BLaER1 treated with 17β-estradiol and CSF1 and Interleukin-3, amounts not matched to agents 10 nM and 100 nM (cell line): Measurements from ENCODE around the gene IDH1.
A peak's percentile ranks its signal among the peaks of the same experiment; 100 is the strongest.

ENCODE experiments used
- H3K27ac ChIP-seq, 11 experiments: shearing (Covaris generic); formaldehyde crosslinking; 2 replicates each; pipeline ENCODE4 v1.8.1; 2022
- H3K27me3 ChIP-seq, 11 experiments: shearing (Covaris generic); formaldehyde crosslinking; 2 replicates each; pipeline ENCODE4 v1.8.1; 2022
- H3K36me3 ChIP-seq, 11 experiments: shearing (Covaris generic); formaldehyde crosslinking; 2 replicates each; pipeline ENCODE4 v1.8.1; 2022
- H3K4me1 ChIP-seq, 10 experiments: shearing (Covaris generic); formaldehyde crosslinking; 2 replicates each; pipeline ENCODE4 v1.8.1; 2022
- H3K4me2 ChIP-seq, 11 experiments: shearing (Covaris generic); formaldehyde crosslinking; 2 replicates each; pipeline ENCODE4 v1.8.1; 2022
- H3K4me3 ChIP-seq, 10 experiments: shearing (Covaris generic); formaldehyde crosslinking; 2 replicates each; pipeline ENCODE4 v1.8.1; 2022
- H3K9ac ChIP-seq, 11 experiments: shearing (Covaris generic); formaldehyde crosslinking; 2 replicates each; pipeline ENCODE4 v1.8.1; 2022
- H3K9me3 ChIP-seq, 11 experiments: shearing (Covaris generic); formaldehyde crosslinking; replicated peaks in 1 of 11; 2 replicates each; pipeline ENCODE4 v1.8.1; 2022
- H4K20me1 ChIP-seq, 11 experiments: shearing (Covaris generic); formaldehyde crosslinking; 2 replicates each; pipeline ENCODE4 v1.8.1; 2022
- Cebpa-rat ChIP-seq, 11 experiments: shearing (Covaris generic); IDR thresholded peaks; 2 replicates each; pipeline ENCODE4 v1.8.1; 2022

The IDH1 gene

GRCh38 chr2:208254118-208254870 lies 577 bp downstream of the IDH1 start:
- H3K4me2 ChIP-seq = peak overlapping the region; percentile 88 to 94 (median 91)
- H3K4me3 ChIP-seq = peak overlapping the region; percentile 84 to 98 (median 96)
- no peaks in the 10 kb centered on the region for H3K27me3 ChIP-seq
- H3K9ac ChIP-seq = peak overlapping the region; percentile 60 to 85 (median 79)
- H4K20me1 ChIP-seq = peaks cover 0 to 12% (median 0%) of the 10 kb centered on the region in 11 experiments; a peak in 5 of 22 replicates
- peak overlapping the region in 10 of 11 experiments; percentile 37 to 81 (median 74); a peak in 18 of 22 replicates for H3K27ac ChIP-seq
- peaks cover 44 to 55% (median 50%) of the 10 kb centered on the region in 10 experiments for H3K4me1 ChIP-seq
- TF ChIP-seq Cebpa-rat (IDR thresholded peaks at IDR 0.05) = peak in 2 of 11 experiments; percentile 36 to 37; a peak in 4 of 22 replicates
- H3K9me3 ChIP-seq = no peaks in the 10 kb centered on the region
- peaks cover 21 to 43% (median 32%) of the 10 kb centered on the region in 11 experiments for H3K36me3 ChIP-seq

- peak overlapping the region in 10 of 11 experiments; percentile 37 to 81 (median 74); a peak in 21 of 22 replicates for H3K27ac ChIP-seq
- peak overlapping the region; percentile 84 to 98 (median 96) for H3K4me3 ChIP-seq
- H3K9ac ChIP-seq = peak overlapping the region; percentile 60 to 85 (median 79)
- H3K4me2 ChIP-seq = peak overlapping the region; percentile 88 to 94 (median 91)
- H3K9me3 ChIP-seq = no peaks in the 10 kb centered on the region
- no peak for TF ChIP-seq Cebpa-rat (IDR thresholded peaks at IDR 0.05)
- H3K27me3 ChIP-seq = no peaks in the 10 kb centered on the region
- peaks cover 28 to 49% (median 38%) of the 10 kb centered on the region in 11 experiments for H3K36me3 ChIP-seq
- H3K4me1 ChIP-seq = peaks cover 44 to 62% (median 52%) of the 10 kb centered on the region in 10 experiments
- H4K20me1 ChIP-seq = peaks cover 0 to 12% (median 0%) of the 10 kb centered on the region in 11 experiments; a peak in 5 of 22 replicates
Measured at GRCh38 chr2:208253600-208254117, 1.2 kb downstream of the IDH1 start.

DNA sequence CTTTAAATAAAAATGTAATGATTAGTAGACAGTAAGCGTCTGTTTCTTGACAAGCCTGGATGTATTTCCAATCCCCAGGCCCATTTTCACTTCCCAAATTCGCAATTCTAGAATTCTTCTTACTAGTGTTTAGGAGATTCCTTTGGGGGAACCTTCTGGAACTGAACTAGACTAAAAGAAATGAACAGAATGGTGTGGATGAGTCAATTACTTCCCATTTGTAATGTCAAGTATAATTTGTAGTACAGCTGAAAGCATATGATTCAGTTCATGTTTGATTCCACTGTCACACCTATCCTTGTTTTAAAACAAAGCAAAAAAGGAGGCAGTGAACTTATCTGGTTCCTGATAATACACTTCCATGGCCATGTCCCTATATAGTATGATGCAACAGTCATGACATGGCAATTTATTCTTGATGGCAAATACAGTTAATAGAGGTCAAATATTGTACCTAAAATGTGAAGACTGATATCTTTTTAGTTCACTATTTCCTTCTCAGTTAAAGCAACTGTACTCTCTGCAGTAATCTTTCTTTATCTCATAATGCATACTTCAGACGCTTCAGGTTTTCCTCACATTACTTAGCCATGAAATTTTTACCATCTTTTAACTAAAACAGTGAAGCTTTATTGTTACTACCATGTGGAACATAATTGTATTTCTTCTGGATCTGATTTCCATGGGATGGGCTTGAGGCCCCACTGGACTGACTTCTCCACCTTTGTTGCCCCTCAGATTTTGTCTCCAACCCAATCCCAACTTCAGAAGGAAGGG lies 2.0 kb downstream of the IDH1 start:
- no peaks in the 10 kb centered on the region for H3K9me3 ChIP-seq
- H4K20me1 ChIP-seq = peaks cover 0 to 12% (median 0%) of the 10 kb centered on the region in 11 experiments; a peak in 5 of 22 replicates
- peak overlapping the region; percentile 88 to 94 (median 91) for H3K4me2 ChIP-seq
- peak overlapping the region in 9 of 11 experiments; percentile 60 to 85 (median 79); a peak in 12 of 22 replicates for H3K9ac ChIP-seq
- no peaks in the 10 kb centered on the region for H3K27me3 ChIP-seq
- H3K27ac ChIP-seq = peak overlapping the region; percentile 10 to 81 (median 47); a peak in 17 of 22 replicates
- H3K36me3 ChIP-seq = peaks cover 35 to 57% (median 46%) of the 10 kb centered on the region in 11 experiments
- peaks cover 50 to 69% (median 59%) of the 10 kb centered on the region in 10 experiments for H3K4me1 ChIP-seq
- TF ChIP-seq Cebpa-rat (IDR thresholded peaks at IDR 0.05) = 0 out of 22 replicates have a peak, but pooled peaks of 1 of the 11 experiments have one; percentile 36
- H3K4me3 ChIP-seq = peak overlapping the region; percentile 84 to 98 (median 96); a peak in 17 of 20 replicates

GRCh38 chr2:208251098-208251497 lies 3.8 kb downstream of the IDH1 start:
- Histone ChIP-seq H4K20me1 (peaks cover 0 to 12% (median 0%) of the 10 kb centered on the region in 11 experiments; a peak in 5 of 22 replicates), H3K4me1 (peaks cover 60 to 83% (median 70%) of the 10 kb centered on the region in 10 experiments), H3K36me3 (peaks cover 44 to 75% (median 63%) of the 10 kb centered on the region in 11 experiments), H3K4me3 (peak overlapping the region in 4 of 10 experiments; percentile 3 to 46 (median 20); a peak in 1 of 20 replicates), H3K9me3 (no peaks in the 10 kb centered on the region), H3K27me3 (no peaks in the 10 kb centered on the region), H3K4me2 (peak overlapping the region; percentile 45 to 93 (median 88); a peak in 20 of 22 replicates), H3K9ac (peak overlapping the region in 3 of 11 experiments; percentile 21 to 31 (median 22); a peak in 5 of 22 replicates), H3K27ac (peak overlapping the region in 10 of 11 experiments; percentile 47 to 81 (median 61); a peak in 13 of 22 replicates)
- no peak for TF ChIP-seq Cebpa-rat (IDR thresholded peaks at IDR 0.05)

- Histone ChIP-seq H3K36me3 (peaks cover 51 to 82% (median 71%) of the 10 kb centered on the region in 11 experiments), H3K4me2 (peak overlapping the region; percentile 45 to 93 (median 88); a peak in 21 of 22 replicates), H3K4me1 (peaks cover 55 to 81% (median 63%) of the 10 kb centered on the region in 10 experiments), H3K27me3 (no peaks in the 10 kb centered on the region), H3K27ac (peak overlapping the region in 10 of 11 experiments; percentile 47 to 81 (median 61); a peak in 17 of 22 replicates), H4K20me1 (peaks cover 0 to 12% (median 0%) of the 10 kb centered on the region in 11 experiments; a peak in 5 of 22 replicates), H3K9ac (peak overlapping the region in 8 of 11 experiments; percentile 8 to 63 (median 50); a peak in 13 of 22 replicates), H3K9me3 (no peaks in the 10 kb centered on the region), H3K4me3 (peak overlapping the region in 2 of 10 experiments; percentile 14 to 42; a peak in 4 of 20 replicates)
- no peak for TF ChIP-seq Cebpa-rat (IDR thresholded peaks at IDR 0.05)
Measured at GRCh38 chr2:208250388-208250787, 4.5 kb downstream of the IDH1 start.

DNA sequence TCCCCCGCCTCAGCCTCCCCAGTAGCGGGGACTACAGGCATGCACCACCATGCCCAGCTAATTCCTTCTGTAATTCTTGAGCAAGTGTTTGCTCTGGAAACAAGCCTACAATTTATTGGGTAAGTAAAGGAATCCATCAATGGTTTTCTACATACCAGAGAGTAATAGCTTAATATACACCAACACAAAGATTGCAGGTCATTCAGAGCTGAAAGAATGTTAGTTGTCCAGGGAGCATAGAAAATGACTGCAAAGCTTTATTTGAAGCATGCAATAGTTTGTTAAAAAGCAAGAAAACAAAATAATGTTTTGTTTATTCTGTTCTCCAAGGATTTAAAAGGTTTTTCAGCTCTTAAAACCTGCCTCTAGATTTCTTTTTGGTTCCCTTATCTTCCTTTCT lies 5.6 kb downstream of the IDH1 start:
- H3K4me1 ChIP-seq = peaks cover 55 to 81% (median 62%) of the 10 kb centered on the region in 10 experiments
- peak overlapping the region in 3 of 11 experiments; percentile 88 to 92 (median 90); a peak in 3 of 22 replicates for H3K4me2 ChIP-seq
- H3K27ac ChIP-seq = no peak overlapping the region
- peaks cover 0 to 12% (median 0%) of the 10 kb centered on the region in 11 experiments; a peak in 3 of 22 replicates for H4K20me1 ChIP-seq
- no peak overlapping the region for H3K4me3 ChIP-seq
- H3K36me3 ChIP-seq = peaks cover 62 to 93% (median 81%) of the 10 kb centered on the region in 11 experiments
- no peak overlapping the region for H3K9ac ChIP-seq
- no peaks in the 10 kb centered on the region for H3K27me3 ChIP-seq
- no peaks in the 10 kb centered on the region for H3K9me3 ChIP-seq
- TF ChIP-seq Cebpa-rat (IDR thresholded peaks at IDR 0.05) = no peak

DNA sequence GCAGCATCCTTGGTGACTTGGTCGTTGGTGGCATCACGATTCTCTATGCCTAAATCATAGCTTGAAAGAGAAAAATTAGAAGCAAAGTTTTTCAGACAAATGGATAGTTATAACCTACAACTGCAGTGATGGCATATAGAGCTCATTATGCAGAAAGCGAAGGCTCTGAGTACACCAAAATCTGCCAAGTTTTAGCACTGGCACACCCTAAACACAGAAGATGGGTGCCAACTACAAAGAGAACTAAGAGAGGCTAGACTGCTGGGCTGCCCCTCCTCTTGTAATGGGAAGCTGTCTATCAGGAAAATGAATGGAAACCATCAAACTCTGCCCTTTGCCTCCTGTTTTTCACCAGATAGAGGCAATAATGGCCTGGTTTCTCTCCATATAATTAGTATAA lies 6.3 kb downstream of the IDH1 start:
- Histone ChIP-seq H3K4me1 (peaks cover 50 to 80% (median 59%) of the 10 kb centered on the region in 10 experiments), H3K4me2 (peak overlapping the region in 3 of 11 experiments; percentile 39 to 88 (median 81); a peak in 5 of 22 replicates), H3K9me3 (no peaks in the 10 kb centered on the region), H3K27me3 (no peaks in the 10 kb centered on the region), H3K4me3 (no peak overlapping the region), H3K27ac (no peak overlapping the region), H4K20me1 (peaks cover 0 to 8% (median 0%) of the 10 kb centered on the region in 11 experiments; a peak in 3 of 22 replicates), H3K36me3 (peaks cover 69 to 100% (median 88%) of the 10 kb centered on the region in 11 experiments), H3K9ac (no peak overlapping the region)
- no peak for TF ChIP-seq Cebpa-rat (IDR thresholded peaks at IDR 0.05)

GRCh38 chr2:208245746-208246145 lies 9.1 kb downstream of the IDH1 start:
- Histone ChIP-seq H3K9ac (no peak overlapping the region), H3K9me3 (no peaks in the 10 kb centered on the region), H3K4me3 (no peak overlapping the region), H3K36me3 (peaks cover 85 to 100% (median 99%) of the 10 kb centered on the region in 11 experiments), H3K4me1 (peaks cover 21 to 51% (median 31%) of the 10 kb centered on the region in 10 experiments), H3K4me2 (peak overlapping the region in 1 of 11 experiments; percentile 88; a peak in 3 of 22 replicates), H4K20me1 (no peaks in the 10 kb centered on the region), H3K27ac (no peak overlapping the region), H3K27me3 (no peaks in the 10 kb centered on the region)
- no peak for TF ChIP-seq Cebpa-rat (IDR thresholded peaks at IDR 0.05)
